Kidney tubule cell (primary cell): Measurements from ENCODE around the gene DNM1.
A peak's percentile ranks its signal among the peaks of the same experiment; 100 is the strongest.

ENCODE experiments used
- DNase-seq: peaks from one replicate; pipeline ENCODE4 v3.0.0-alpha.2; 2018; ENCODE audit warnings: low spot score

The DNM1 gene

DNA sequence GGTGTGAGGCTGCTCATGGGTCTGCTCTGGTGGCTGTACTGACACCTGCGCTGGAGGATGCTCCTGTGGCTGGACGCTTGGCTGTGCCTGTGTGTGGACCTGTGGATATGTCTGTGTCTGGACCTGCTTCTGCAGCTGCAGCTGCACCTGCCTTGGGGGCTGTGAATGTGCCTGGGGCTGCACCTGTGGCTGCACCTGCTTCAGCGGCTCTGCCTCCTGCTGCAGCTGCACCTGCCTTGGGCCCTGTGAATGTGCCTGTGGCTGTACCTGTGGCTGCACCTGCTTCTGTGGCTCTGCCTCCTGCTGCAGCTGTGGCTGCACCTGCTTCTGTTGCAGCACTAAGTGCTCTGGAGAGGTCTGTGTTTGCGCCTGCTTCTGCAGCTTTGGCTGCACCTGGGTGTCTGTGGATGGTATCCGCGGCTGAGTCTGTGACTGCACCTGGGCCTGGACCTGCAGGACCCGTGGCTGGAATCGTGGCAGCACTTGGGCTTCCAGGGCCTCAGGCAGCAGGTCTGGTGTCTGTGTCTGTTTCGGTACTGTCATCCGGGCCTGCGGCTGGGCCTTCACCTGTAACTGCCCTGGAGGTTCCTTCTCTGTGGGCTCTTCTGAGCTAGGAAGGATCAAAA is 24.3 kb upstream of the DNM1 start:
- DNase-seq = no peak

DNA sequence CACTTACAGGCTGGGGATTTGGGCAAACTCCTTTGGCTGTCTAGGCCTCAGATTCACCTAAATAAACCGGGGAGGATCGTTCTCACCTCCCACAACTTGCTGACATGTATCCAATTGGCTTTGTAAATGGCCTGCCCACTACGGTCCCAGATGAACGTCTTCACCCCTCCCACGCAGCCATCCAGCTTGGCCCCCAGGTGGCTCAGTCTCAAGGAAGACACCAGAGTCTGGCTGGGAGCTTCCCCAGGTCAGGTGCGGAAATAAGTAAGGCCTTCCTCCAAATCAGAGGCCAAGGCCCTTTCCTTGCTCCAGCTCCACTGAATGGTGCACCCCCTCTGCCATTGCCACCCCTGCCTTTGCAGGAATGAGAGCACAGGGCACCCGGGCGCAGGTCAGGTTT is 23.2 kb upstream of the DNM1 start:
- no peak for DNase-seq

DNA sequence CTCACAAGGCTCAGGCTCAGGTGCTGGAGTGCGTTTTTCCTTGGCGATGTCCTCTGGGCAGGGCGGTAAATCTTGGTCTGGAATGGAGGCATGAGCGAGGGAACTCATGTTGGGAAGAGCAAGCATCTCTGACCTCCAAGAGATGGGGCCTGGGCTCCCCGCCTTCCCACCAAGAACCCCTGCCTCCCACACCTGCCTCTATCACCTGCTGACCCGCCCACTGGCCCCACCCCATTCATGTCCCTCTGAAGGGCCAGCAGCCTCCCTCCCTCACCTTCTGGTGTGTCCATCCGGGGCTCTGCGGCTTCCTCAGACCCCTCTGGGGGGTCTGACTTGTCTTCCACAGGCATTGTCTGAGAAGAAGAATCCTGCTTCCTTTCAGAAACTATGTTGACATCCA is 22.7 kb upstream of the DNM1 start:
- no peak for DNase-seq

DNA sequence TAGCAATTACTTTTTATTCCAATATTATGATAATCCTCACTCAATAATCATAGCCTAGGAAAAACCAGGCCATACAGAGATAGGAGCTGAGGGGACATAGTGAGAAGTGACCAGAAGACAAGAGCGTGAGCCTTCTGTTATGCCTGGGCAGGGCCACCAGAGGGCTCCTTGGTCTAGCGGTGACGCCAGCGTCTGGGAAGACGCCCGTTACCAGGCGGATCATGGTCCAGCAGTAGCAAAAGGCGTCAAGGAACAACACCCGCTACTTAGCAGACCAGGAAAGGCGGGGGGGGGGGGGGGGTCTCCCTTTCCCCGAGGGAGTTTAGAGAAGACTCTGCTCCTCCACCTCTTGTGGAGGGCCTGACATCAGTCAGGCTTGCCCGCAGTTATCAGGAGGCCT is 21.7 kb upstream of the DNM1 start:
- DNase-seq = peak; percentile 21

DNA sequence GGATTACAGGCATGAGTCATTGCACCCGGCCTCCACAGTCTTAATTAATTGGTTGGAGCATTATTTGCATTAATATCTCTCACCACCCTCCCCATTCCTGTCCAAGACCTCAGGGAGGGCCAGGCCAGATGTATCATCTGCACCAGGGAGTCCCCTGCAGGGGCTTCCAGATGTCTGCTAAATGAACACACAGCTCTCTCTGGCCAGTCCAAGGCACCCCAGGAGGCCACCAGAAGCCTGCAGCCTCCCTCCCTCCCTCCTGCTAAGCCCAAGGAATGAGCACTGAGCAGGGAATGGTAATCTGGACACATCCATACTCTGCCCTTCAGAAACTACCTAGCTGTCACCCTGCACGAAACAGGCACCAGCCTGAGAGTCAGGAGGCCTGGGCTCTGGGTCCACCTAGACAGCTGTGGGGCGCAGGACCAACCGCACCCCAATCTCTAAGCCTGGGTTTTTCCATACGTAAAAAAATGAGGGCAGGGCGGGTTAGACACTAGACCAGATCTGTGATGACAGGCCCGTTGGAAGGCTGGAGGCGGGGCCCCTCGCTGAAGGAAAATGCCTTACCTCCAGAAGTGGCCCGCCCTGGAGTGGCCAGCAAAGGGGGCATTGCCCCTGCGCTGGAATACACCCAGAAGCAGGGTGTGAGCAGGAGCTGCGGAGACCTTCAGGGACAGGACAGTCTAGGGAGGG is 20.1 kb upstream of the DNM1 start:
- no peak for DNase-seq

DNA sequence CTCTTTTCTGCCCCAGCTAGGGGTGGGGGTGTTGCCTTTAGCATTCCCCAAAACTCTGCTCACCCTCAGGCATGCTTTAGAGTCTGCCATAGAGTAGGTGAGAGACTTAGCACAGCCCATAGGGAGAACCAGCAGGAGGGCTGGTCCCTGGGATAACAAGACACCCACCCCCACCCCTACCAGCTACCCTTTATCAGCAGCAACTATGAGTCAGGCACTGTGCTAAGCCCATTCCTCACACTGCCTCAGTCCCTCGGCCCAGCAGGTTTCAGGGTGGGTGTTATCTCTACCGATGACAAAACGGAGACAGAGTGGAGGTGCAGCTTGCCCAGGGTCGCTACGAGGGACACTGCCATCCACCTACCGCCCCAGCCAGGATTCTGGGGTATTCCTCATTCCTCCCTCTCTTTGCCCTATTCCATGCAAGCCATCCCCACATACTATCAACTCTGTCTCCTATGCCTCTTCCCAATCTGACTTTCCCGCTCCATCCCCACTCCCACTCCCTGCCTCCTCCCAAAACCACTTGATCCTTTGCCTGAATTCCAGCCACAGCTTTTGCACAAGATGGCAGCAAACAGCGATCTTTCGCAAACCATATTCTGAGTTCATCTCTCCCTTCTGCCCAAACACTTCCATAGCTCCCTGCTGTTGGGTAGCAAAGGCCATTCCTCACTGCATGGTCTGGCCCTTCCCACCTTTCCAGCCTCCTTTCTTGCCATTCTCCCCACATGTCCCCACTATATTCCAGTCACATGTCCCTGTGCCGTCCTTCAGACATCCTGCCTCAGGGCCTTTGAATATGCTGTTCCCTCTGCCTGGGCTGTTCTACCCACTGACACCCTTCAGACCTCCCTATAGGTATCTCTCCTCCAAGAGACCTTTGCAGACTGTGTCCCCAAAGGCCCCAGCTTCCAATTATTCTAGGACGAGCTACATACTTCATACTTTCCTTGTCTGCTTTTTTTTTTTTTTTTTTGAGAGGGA is 16.9 kb upstream of the DNM1 start:
- no peak for DNase-seq

DNA sequence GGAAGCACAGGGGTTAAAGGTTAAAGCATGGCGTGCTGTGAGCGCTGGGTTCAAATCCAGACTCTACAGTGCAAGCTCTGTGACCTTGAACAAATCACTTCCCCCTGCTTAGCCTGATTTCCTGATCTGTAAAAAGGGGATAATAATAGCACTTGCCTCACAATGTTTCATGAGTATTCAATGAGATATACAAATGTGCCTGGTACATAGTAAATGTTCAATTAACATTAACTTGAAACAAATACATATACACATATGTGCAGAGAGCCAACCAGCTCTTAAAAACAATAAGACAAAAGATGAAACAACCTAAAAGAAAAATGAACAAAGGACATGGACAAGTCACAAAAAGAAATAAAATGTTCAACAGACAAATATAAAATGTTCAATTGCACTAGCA is 15.8 kb upstream of the DNM1 start:
- DNase-seq = no peak

DNA sequence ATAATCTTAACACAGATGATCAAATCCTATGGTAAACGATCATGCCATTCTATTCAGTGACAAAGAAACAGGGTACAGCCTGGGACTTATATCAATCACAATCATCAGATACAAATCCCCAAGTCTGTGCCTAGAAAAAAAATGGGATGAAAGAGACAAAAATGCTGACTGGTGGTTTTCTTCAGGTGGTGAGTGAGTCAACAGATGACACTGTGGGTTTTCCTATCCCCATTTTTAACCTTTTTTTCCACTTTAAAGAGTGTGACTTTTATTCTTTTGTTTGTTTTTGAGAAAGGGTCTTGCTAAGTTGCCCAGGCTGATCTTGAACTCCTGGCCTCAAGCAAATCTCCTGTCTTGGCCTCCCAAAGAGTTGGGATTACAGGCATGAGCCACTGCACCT is 15.0 kb upstream of the DNM1 start:
- no peak for DNase-seq

DNA sequence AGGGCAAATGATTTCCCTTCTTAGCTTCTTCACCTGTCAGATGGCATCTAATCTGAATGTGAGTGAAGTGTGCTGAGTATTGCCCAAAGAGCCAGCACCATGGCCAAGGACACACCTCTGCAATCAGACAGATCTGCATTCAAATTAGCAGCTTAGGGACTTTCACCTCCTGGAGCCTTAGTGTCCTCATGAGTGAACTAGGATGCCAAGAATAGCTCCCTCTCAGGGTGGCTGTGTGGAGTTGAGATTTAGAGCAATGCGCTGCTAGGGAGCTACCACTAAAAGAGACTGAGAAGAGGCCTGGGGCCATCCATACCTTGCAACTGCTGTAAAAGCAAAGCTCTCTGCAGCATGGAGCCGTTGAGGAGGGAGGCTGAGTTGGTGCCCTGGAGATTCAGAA is 13.2 kb upstream of the DNM1 start:
- DNase-seq = no peak

DNA sequence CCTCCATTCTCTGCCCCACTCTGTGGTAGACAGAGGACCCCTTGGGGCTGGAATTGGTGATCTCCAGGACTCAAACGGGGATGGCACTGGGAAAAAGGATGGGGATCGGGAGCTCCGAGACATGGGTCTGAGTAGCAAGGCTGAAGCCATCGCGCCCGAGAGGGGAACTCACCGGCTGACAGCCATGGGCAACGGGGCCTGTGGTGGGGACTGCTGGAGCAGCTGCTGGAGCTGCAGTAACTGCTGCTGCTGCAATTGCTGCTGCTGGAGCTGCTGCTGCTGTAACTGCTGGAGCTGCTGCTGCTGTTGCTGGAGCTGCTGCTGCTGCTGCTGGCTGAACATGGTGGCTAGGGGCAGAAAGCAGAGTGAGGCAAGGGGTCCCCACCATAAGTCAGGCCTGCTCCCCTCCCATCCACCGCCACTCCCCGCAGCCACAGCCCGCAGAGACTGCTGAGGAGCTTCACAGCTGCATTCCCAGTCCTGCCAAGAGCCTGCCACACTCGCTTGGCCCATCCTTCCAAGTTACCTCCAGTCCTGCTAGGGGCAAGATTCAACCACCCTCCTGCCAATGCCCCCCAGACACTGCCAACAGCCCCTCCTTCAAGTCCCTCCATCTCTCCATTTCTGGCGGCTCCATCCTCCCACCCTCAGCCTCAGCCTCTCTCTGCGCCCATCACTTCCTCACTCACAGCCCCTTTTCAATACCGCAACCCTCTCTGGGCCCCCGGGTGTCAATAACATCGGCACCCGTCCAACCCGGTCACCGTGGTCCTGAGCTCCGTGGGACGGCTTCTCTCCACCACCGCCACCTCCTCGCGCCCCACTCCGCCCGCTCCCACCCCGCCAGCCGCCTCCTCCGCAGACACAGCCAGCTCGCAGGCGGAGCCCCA is 12.4 kb upstream of the DNM1 start:
- no peak for DNase-seq

DNA sequence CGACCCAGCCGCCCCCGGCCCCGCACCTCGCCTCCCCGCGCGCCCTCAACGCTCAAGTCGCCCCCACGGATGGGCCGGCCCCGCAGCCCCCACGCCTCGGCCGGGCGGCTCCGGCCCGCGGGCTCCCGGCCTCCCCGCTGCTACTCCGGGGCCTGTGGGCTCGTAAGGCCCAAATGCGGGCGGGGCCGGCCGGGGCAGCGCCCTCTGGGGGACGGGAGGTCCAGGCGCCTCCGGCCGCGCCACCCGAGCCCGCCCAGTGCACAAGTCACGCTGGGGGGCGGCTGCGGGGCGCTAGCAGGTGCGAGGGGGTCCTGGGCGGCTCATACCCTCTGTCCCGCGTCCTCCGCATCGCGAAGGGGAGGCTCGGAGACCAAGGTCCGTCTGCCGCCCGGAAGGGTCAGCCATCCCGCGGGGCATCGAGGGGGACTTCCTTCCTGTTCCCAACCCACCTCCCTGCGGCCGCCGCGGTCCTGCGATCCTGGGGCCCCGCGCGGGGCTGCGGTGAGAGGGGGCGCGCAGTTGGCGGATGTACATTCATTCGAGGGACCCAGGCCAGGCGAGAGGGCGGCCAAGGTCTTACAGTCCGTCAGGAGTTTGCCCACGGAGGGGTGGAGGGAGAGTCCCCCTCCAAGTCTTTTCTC is 11.7 kb upstream of the DNM1 start, which contains the start of gene CIZ1:
Gene CIZ1 (minus strand): TSS at position 167 of the 641 bp plus-strand sequence. CDS start 715 bp downstream, outside the sequence.
- DNase-seq = peak; percentile 83

DNA sequence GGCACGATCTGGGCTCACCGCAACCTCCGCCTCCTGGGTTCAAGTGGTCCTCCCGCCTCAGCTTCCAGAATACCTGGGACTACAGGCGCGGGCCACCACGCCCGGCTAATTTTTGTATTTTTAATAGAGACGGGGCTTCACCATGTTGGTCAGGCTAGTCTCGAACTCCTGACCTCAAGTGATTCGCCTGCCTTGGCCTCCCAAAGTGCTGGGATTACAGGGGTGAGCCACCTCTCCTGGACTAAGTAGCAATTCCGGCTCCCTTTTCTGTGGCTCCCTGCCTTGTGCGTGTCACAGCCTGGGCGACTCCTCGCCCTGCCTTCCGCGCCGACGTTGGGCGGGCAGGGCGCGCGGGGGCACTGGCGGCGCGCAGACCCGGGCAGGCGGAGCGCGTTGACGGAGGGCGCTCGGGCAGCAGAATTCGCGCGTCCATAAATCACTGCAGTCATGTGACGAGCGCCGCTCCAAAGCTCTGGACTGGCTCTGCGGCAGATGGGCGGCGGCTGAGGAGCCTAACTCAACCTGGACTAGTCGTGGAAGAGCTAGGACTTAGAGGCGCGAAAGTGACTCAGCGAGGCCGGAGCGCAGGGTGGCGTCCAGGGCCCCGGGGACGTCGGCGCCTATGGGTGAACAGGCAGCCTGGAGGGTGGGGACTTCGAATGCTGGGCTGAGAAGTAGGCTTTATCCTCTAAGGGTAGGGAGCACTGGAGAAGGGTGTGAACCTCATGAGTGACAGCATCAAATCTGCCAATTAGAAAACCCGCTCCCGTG is 10.4 kb upstream of the DNM1 start:
- DNase-seq = peak; percentile 99

DNA sequence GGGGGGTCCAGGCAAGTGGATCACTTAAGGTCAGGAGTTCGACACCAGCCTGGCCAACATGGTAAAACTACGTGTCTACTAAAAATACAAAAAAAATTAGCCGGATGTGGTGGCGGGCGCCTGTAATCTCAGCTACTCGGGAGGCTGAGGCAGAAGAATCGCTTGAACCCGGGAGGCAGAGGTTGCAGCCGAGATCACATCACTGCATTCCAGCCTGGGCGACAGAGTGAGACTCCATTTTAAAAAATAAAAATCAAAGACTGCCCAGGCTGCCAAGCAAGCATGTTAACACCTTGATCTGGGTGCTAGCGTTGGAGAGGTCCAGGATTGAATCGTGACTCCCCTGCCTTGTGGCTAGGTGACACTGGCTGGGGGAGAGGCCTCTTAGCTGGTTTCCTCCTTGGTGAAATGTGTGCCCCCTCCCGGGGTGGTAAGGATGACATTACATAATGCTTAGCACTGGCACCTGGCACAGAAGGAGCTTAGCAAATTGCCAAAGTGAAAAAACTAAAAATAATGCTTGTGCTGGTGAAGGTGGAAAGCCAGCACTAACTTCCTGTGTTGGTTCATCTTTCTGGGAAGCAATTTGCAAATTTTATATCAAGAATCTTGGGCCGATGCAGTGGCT is 9.6 kb upstream of the DNM1 start:
- DNase-seq = no peak

DNA sequence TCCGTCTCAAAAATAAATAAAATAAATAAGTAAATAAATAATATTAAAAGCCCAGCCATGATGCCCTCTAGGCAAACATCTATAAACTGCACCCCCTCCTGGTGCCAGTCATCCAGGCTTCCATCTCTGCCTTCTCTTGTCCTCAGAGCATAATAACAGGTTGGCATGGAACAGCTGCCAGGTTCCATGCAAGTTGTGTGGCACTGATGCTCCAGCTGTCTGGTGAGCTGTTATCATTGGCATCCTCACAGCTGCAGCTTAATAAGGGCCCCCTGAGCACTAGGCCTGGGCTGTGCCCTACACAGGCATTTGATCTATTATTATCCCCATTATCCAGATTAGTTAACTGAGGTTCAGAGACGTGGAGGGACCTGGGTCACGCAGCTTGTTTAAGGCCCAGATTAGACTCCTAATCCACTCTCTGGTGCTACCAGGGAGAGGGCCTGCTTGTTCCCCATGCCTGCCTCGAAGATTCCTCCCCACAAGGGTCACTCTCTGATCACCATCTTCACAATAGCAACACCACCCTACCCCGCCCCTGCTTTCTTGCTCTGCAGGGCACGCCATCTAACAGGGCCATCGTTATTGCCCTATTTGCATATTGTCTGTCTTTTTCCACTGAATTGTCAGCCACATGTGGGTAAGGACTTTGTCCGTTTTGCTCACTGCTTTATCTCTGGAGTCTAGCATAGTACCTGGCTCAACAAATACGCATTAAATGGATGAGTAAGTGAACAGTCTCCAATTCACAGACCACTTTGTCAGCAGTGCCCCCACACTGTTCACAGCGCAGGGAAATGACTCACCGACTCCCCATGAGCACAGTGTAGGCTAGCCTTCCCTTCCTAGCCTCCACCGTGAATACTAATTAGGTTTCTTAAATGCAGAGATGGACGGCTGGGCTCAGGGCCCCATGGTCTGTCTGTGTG is 1.5 kb upstream of the DNM1 start:
- DNase-seq = no peak

DNA sequence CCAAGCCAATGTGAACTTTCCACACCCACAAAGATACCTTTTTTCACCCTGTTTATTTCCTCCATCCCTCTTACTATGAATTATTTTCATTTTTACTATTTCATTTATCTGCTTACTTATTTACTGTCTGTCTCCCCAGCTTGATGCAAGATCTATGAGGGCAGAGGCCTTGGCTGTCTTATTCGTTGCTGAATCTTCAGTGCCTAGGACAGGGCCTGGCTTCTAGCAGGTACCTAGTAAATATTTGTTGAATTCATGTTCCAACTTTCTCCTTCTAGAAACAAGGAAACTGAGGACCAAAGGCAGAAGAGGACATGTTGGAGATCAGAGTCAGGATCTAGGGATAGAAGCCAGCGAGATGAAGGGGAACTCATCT is 543 bp upstream of the DNM1 start:
- DNase-seq = no peak

DNA sequence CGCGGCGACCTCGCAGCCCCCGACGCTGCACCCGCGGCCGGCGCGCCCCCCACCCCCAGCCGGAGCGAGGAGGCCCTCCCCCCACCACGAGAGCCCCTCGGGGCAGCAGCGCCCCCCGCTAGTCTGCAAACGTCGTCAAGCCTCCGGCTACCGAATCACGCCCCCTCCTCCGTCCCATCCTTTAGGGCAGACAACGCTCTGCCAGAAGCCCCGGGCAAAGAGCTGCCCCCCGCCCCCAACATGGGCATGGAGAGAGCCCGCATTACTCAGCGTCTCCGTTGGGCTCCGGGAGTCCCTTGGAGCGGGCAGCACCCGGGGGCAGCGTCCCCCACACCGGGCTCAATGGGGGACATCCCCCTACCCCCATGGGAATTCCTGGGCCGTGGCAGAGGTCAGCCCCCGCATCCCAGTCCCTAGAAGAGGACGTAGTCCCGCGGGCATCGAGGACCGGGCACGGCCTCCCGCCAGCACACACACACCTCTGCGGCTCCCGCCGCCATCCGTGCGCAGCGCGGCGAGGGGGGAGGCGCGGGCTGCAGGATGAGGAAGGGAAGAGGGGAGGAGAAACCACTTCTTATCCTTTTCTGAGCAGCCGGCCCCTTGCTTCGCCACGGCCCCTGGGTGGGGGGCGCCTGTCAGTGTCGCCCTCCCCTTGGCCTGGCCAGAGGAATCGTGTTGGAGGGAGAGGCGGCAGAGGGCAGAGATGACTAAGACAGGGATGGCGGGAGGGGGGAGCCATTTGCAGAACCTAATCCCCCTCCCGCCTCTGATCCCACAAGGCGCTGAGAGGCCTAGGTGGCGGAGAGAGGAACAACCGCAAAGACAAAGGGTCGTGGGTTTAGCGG is 750 bp downstream of the DNM1 start:
- peak; percentile 49 for DNase-seq

DNA sequence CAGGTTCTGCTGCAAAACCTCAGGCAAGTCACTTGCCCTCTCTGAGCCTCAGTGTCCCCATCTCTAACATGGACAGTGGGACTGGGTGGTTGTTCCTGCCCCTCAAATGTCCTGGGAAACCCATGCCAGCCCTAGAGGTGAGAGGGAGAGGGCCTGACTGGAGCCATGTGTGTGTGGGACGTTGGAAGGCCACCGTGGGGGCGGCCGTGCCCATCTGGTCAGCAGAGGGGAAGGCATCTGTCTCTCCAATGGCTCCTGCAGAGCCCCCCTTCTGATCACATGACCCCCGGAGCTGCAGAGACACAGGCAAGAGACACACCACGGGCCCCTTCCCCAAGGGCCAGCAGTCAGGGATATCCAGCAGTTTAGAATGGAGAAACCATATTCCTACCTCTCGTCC is 1.7 kb downstream of the DNM1 start:
- DNase-seq = no peak
